Mesenchymal stem cell (in vitro differentiated cells and primary cell): Measurements from ENCODE around the gene HTR3B.
A peak's percentile ranks its signal among the peaks of the same experiment; 100 is the strongest.

Experiments used
- DNase-seq: peaks from one replicate; pipeline ENCODE4 v3.0.0-alpha.2; 2013
- H2AFZ ChIP-seq: one replicate; pipeline ENCODE4 v1.6.1; 2013; ENCODE audit warnings: low read depth, mild to moderate bottlenecking, control low read depth, inconsistent platforms, low read length, moderate library complexity
- H2AK5ac ChIP-seq: 2 replicates; pipeline ENCODE4 v1.6.1; 2013; ENCODE audit warnings: low read length, moderate library complexity, mild to moderate bottlenecking, inconsistent platforms; ENCODE audit not compliant: severe bottlenecking
- H2BK120ac ChIP-seq: one replicate; pipeline ENCODE4 v1.6.1; 2013; ENCODE audit warnings: low read depth, mild to moderate bottlenecking, inconsistent platforms, low read length, moderate library complexity
- H2BK12ac ChIP-seq, 2 experiments: one replicate each; pipeline ENCODE4 v1.6.1; 2013; ENCODE audit warnings: inconsistent platforms in 2 of 2, low read length in 2 of 2, mild to moderate bottlenecking in 2 of 2, moderate library complexity in 2 of 2, control low read depth in 1 of 2
- H2BK15ac ChIP-seq: one replicate; pipeline ENCODE4 v1.6.1; 2013; ENCODE audit warnings: mild to moderate bottlenecking, low read depth, inconsistent platforms; ENCODE audit not compliant: poor library complexity, severe bottlenecking
- H2BK5ac ChIP-seq: 2 replicates; pipeline ENCODE4 v1.6.1; 2013; ENCODE audit warnings: low read depth, mild to moderate bottlenecking, low read length, control low read depth, inconsistent platforms; ENCODE audit not compliant: poor library complexity, severe bottlenecking
- H3K14ac ChIP-seq, 2 experiments: one replicate each; pipeline ENCODE4 v1.6.1; 2013; ENCODE audit warnings: inconsistent platforms in 2 of 2, low read length in 2 of 2, control low read depth in 1 of 2, mild to moderate bottlenecking in 1 of 2, moderate library complexity in 1 of 2
- H3K18ac ChIP-seq, 2 experiments: one replicate each; pipeline ENCODE4 v1.6.1; 2013; ENCODE audit warnings: inconsistent platforms in 2 of 2, low read length in 2 of 2, control low read depth in 1 of 2, low read depth in 1 of 2, mild to moderate bottlenecking in 1 of 2
- H3K23ac ChIP-seq, 2 experiments: one replicate each; pipeline ENCODE4 v1.6.1; 2013; ENCODE audit warnings: inconsistent platforms in 2 of 2, low read length in 2 of 2, mild to moderate bottlenecking in 2 of 2, moderate library complexity in 2 of 2, control low read depth in 1 of 2
- H3K27ac ChIP-seq: 2 replicates; pipeline ENCODE4 v1.5.1; 2013; ENCODE audit warnings: mild to moderate bottlenecking, moderate library complexity, low read length, control low read depth, inconsistent platforms; ENCODE audit not compliant: poor library complexity, severe bottlenecking
- H3K27me3 ChIP-seq, 2 experiments: 2 replicates each; pipeline versions ENCODE4 v1.6.1 to v1.7.0; 2013; ENCODE audit warnings: low read length in 2 of 2, mild to moderate bottlenecking in 2 of 2, moderate library complexity in 2 of 2, control low read depth in 1 of 2, inconsistent platforms in 1 of 2; ENCODE audit not compliant: control insufficient read depth in 1 of 2, insufficient read depth in 1 of 2
- H3K36me3 ChIP-seq, 2 experiments: 2 replicates each; pipeline versions ENCODE4 v1.6.1 to v1.7.0; 2013; ENCODE audit warnings: low read length in 2 of 2, control low read depth in 1 of 2, inconsistent platforms in 1 of 2, low read depth in 1 of 2, mild to moderate bottlenecking in 1 of 2; ENCODE audit not compliant: insufficient read depth in 2 of 2, control insufficient read depth in 1 of 2
- H3K4ac ChIP-seq, 2 experiments: one replicate each; pipeline ENCODE4 v1.6.1; 2013; ENCODE audit warnings: inconsistent platforms in 2 of 2, low read length in 2 of 2, mild to moderate bottlenecking in 2 of 2, moderate library complexity in 2 of 2, control low read depth in 1 of 2, low read depth in 1 of 2
- H3K4me1 ChIP-seq: 2 replicates; pipeline ENCODE4 v1.6.1; 2013; ENCODE audit warnings: low read depth, low read length, control low read depth; ENCODE audit not compliant: control insufficient read depth, insufficient read depth
- H3K4me2 ChIP-seq: 2 replicates; pipeline ENCODE4 v1.6.1; 2013; ENCODE audit warnings: low read length, mild to moderate bottlenecking, inconsistent platforms; ENCODE audit not compliant: poor library complexity, severe bottlenecking
- H3K4me3 ChIP-seq, 2 experiments: 2 replicates each; pipeline versions ENCODE4 v1.5.1 to v1.7.0; 2013; ENCODE audit warnings: low read length in 2 of 2, mild to moderate bottlenecking in 2 of 2, control low read depth in 1 of 2, low read depth in 1 of 2; ENCODE audit not compliant: insufficient read depth in 1 of 2
- H3K79me1 ChIP-seq: replicated peaks from 2 replicates; pipeline ENCODE4 v1.6.1; 2013; ENCODE audit warnings: mild to moderate bottlenecking, control low read depth, low read length, inconsistent platforms; ENCODE audit not compliant: poor library complexity, severe bottlenecking
- H3K9ac ChIP-seq: 2 replicates; pipeline ENCODE4 v1.7.0; 2013; ENCODE audit warnings: mild to moderate bottlenecking, low read length, moderate library complexity
- H3K9me3 ChIP-seq: 2 replicates; pipeline ENCODE4 v1.7.0; 2013; ENCODE audit warnings: mild to moderate bottlenecking, low read length; ENCODE audit not compliant: control insufficient read depth
- H4K8ac ChIP-seq: one replicate; pipeline ENCODE4 v1.6.1; 2013; ENCODE audit warnings: inconsistent platforms, mild to moderate bottlenecking, low read length, moderate library complexity
- H4K91ac ChIP-seq: one replicate; pipeline ENCODE4 v1.6.1; 2013; ENCODE audit warnings: mild to moderate bottlenecking, low read length, inconsistent platforms
- WGBS: methylation state at CpG from one replicate; pipeline ENCODE4 v1.1.7; 2013; ENCODE audit warnings: mixed read lengths; 5-methylcytosine and 5-hydroxymethylcytosine counted together

The HTR3B gene

DNA sequence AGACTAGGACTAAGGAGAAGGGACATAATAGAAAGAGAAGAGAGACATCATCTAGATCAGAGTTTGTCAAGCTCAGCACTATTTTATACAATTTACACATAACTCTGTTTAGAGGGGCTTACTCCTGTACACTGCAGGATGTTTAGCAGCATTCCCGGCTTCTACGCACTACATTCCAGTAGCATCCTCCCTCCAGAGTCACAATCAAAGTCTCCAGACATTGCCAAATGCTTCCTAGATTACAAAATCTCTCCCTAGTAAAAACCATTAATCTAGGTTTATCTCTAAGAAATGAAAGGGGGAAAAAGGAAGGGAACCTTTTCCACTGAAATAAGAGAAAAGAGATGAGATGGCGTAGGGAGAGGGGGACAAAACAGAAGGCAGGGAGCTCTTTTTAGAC lies 33.3 kb upstream of the HTR3B start:
- Histone ChIP-seq H3K36me3 (peaks cover 0 to 4% of the 10 kb centered on the region in 2 experiments), H3K23ac (no peak overlapping the region), H2AFZ (no peak overlapping the region), H3K9ac (no peak overlapping the region), H2BK5ac (no peak overlapping the region), H4K8ac (no peak overlapping the region), H2AK5ac (no peak overlapping the region), H3K27ac (no peak overlapping the region), H3K14ac (no peak overlapping the region), H2BK15ac (no peak overlapping the region), H3K4me2 (no peak overlapping the region), H2BK120ac (no peak overlapping the region), H4K91ac (no peak overlapping the region), H3K27me3 (no peaks in the 10 kb centered on the region), H3K9me3 (no peaks in the 10 kb centered on the region), H3K79me1 (peaks cover 16% of the 10 kb centered on the region), H3K4me3 (no peak overlapping the region), H3K4ac (no peak overlapping the region), H2BK12ac (no peak overlapping the region), H3K4me1 (peaks cover 5% of the 10 kb centered on the region), H3K18ac (no peak overlapping the region)
- 91% methylated on average over 3 of the region's 3 CpGs for WGBS
- peak; percentile 8 for DNase-seq

DNA sequence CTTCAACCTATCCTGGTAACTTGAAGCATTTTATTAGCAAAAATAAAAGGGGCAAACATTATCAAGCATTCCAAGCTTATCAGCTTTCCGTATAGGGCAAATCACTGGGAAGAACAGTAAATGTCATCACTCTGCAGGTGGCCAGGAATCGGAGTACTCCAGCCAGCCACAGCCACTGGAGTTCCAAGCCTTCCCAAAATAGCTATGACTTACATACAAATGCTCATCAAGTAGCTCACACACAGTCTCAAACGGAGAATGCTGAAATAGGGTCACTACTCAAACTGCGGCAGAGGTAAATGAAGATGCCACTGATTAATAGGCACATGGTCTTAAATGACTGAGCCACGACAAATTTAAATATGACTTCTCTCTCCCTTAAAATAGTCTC lies 31.4 kb upstream of the HTR3B start:
- no peak overlapping the region for H2BK5ac ChIP-seq
- H2AK5ac ChIP-seq = no peak overlapping the region
- H3K4me3 ChIP-seq = peak overlapping the region in 1 of 2 experiments; percentile 49
- peak; percentile 32 for DNase-seq
- no peak overlapping the region for H2AFZ ChIP-seq
- no peaks in the 10 kb centered on the region for H3K27me3 ChIP-seq
- no peaks in the 10 kb centered on the region for H3K36me3 ChIP-seq
- no peaks in the 10 kb centered on the region for H3K9me3 ChIP-seq
- H3K14ac ChIP-seq = no peak overlapping the region
- H3K23ac ChIP-seq = no peak overlapping the region
- H3K4me2 ChIP-seq = peak overlapping the region; percentile 55
- H4K91ac ChIP-seq = no peak overlapping the region
- WGBS = 27% methylated on average over 5 of the region's 5 CpGs
- H3K4me1 ChIP-seq = peaks cover 5% of the 10 kb centered on the region
- no peak overlapping the region for H3K4ac ChIP-seq
- H2BK12ac ChIP-seq = no peak overlapping the region
- no peak overlapping the region for H2BK120ac ChIP-seq
- H3K79me1 ChIP-seq = peaks cover 17% of the 10 kb centered on the region
- H3K18ac ChIP-seq = no peak overlapping the region
- H2BK15ac ChIP-seq = no peak overlapping the region
- no peak overlapping the region for H4K8ac ChIP-seq
- no peak overlapping the region for H3K9ac ChIP-seq
- H3K27ac ChIP-seq = no peak overlapping the region

DNA sequence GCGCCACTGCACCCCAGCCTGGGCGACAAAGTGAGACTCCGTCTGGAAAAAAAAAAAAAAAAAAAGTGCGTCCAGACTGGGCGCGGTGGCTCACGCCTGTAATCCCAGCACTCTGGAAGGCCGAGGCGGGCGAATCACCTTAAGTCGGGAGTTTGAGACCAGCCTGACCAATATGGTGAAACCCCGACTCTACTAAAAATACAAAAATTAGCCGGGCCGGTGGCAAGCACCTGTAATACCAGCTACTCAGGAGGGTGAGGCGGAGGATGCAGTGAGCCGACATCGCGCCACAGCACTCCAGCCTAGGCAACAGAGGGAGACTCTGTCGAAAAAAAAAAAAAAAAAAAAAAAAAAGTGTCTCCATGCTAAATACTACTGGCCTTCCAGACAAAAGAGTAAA lies 30.5 kb upstream of the HTR3B start:
- H3K14ac ChIP-seq = no peak overlapping the region
- no peak overlapping the region for H3K27ac ChIP-seq
- H2BK15ac ChIP-seq = no peak overlapping the region
- H2BK120ac ChIP-seq = no peak overlapping the region
- DNase-seq = no peak
- H4K91ac ChIP-seq = no peak overlapping the region
- no peak overlapping the region for H2AFZ ChIP-seq
- H3K4ac ChIP-seq = no peak overlapping the region
- H3K79me1 ChIP-seq = peaks cover 17% of the 10 kb centered on the region
- H3K36me3 ChIP-seq = no peaks in the 10 kb centered on the region
- 43% methylated on average over 8 of the region's 19 CpGs for WGBS
- H3K27me3 ChIP-seq = no peaks in the 10 kb centered on the region
- H3K9me3 ChIP-seq = no peaks in the 10 kb centered on the region
- no peak overlapping the region for H2BK12ac ChIP-seq
- H2AK5ac ChIP-seq = no peak overlapping the region
- peak overlapping the region in 1 of 2 experiments; percentile 89 for H3K4me3 ChIP-seq
- no peak overlapping the region for H3K18ac ChIP-seq
- peak overlapping the region; percentile 91 for H3K9ac ChIP-seq
- peak overlapping the region; percentile 71 for H3K4me2 ChIP-seq
- H3K4me1 ChIP-seq = peaks cover 5% of the 10 kb centered on the region
- H2BK5ac ChIP-seq = no peak overlapping the region
- H3K23ac ChIP-seq = no peak overlapping the region
- no peak overlapping the region for H4K8ac ChIP-seq

DNA sequence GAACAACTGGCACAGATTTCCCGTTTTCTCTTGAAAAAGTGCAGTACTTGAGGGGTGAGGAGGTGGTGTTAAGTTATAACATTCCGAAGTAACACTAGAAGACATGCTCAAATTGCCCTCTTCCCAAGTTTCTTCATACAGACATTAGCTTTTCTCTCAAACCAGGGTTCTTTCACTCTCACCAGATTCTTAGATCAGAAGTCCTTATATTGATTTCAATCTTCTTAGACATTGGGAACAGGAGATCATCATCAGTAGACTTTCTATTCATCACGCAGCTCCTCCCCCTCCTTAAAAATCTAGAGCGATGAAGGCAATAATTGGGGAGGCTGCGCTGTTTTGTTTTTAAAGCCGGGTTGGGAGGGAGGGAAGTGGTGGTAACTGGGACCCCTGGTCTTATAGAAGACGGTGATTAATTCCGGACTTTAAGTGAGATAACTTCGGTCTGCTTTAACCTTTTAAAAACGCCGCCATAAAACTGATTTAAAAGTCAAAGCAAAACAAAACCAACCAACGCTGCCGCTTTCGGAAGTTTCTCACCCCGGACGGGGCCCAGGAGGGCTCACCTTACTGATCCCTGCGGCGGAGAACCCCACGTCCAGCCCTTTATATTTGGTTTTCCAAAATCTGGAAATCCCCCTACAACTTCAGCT lies 29.9 kb upstream of the HTR3B start:
- Histone ChIP-seq H3K4ac (peak overlapping the region in 1 of 2 experiments; percentile 81), H3K4me1 (peaks cover 5% of the 10 kb centered on the region), H3K27ac (no peak overlapping the region), H2BK15ac (peak overlapping the region; percentile 68), H2AFZ (peak overlapping the region; percentile 94), H2BK12ac (no peak overlapping the region), H3K27me3 (no peaks in the 10 kb centered on the region), H3K9ac (peak overlapping the region; percentile 91), H3K36me3 (no peaks in the 10 kb centered on the region), H4K8ac (no peak overlapping the region), H3K4me3 (peak overlapping the region; percentile 89 to 93), H4K91ac (no peak overlapping the region), H3K9me3 (no peaks in the 10 kb centered on the region), H3K79me1 (peaks cover 15% of the 10 kb centered on the region), H2BK5ac (no peak overlapping the region), H3K14ac (no peak overlapping the region), H3K18ac (peak overlapping the region; percentile 61 to 98), H3K4me2 (peak overlapping the region; percentile 71), H2AK5ac (no peak overlapping the region), H3K23ac (no peak overlapping the region), H2BK120ac (no peak overlapping the region)
- WGBS = 2% methylated on average over 14 of the region's 19 CpGs
- peak; percentile 62 for DNase-seq
